ENCODE data around the gene DCTPP1.
"Not testable (repeated sequence)": the region's sequence is repeated elsewhere in the genome, so short reads cannot be mapped to it uniquely, and the experiment has no call there.

The DCTPP1 gene

GRCh38 chr16:30409125-30410060 is 20.4 kb downstream of the DCTPP1 start:
- peak; percentile 64 for DNase-seq

DNA sequence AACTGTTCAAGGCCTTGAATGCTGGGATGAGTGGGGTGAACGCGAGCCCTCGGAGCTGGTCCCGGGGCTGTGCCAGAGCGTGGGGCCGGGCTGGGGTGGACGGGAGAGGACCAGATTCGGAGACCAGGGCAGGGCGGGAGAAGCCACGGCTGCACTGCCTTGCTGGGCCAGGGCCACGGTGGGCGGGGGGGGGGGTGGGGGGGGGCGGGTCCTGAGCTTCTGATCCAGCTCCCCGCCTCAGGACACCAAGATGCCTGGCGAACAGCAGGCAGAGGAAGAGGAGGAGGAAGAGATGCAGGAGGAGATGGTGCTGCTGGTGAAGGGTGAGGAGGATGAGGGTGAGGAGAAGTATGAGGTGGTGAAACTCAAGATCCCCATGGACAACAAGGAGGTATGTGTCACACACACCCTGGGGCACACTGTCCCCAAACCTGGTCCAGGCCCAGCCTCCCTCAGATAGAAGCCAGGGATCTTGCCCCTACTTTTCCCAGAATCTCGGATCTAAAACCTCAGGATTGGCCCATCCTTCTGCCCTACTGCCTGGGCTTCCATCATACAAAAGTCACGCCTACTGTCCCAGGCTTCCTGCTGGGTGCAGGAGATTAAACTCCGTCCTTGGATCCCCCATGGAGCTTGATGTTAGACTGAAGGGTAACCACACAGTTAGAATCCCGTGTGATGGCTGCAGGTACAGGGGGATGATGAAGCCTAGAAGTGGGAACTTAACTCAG is 21.9 kb downstream of the DCTPP1 start:
- DNase-seq, result no peak

DNA sequence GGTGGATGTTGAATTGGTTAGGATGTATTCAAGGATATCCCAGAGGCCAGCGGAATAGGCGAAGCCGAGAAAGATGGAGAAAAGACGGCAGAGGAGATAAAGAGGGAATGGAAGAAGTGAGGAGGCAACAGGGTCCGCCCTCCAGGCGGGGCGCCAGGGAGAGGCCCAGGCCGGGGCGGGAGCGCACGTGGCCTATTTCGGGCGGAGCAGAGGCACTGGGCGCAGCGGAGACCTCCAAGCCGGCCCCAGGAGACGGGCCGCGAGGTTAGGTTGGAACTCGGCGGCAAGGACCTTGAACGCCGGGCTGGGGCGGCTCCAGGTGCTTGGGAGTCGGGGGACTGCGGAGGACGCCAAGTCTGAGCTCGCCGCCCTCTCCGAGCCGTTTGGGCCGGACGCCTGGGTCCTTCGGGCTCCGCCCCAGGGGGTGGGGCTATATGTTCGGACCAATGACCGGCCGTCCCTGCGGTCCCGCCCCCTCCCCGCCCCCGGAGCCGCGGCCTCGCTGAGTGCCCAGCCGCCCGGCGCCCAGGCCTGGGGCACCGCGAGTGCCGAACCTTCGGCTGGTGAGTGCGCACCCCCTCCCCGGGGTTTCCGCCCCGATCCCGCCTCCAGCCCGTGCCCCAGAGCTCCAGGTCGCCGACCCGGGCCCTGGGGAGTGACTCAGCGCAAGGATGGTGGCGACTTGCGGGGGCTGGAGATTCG is 22.6 kb downstream of the DCTPP1 start, which contains the start of gene ZNF771:
ZNF771 (plus strand) TSS at position 505 of the 702 bp plus-strand sequence. CDS start 448 bp downstream, outside the sequence.
- DNase-seq, result peak; percentile 88

DNA sequence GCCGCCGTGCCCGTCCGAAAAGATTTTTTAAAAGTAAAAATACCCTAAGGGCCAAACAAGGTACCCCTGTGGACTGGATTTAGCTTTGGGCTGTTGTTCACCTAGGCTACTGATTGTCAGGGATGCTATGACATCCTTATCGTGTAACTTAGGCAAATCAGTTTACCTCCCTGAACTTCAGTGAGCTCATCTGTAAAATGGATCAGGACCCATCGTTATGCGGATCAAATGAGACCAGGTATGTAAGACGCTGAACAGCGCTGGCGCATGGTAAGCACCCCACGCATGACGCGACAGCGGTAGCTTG is 23.1 kb downstream of the DCTPP1 start:
- DNase-seq, result no peak

- no peak for DNase-seq
These were observed 27.9 kb downstream of the DCTPP1 start for GRCh38 chr16:30401768-30402425.

DNA sequence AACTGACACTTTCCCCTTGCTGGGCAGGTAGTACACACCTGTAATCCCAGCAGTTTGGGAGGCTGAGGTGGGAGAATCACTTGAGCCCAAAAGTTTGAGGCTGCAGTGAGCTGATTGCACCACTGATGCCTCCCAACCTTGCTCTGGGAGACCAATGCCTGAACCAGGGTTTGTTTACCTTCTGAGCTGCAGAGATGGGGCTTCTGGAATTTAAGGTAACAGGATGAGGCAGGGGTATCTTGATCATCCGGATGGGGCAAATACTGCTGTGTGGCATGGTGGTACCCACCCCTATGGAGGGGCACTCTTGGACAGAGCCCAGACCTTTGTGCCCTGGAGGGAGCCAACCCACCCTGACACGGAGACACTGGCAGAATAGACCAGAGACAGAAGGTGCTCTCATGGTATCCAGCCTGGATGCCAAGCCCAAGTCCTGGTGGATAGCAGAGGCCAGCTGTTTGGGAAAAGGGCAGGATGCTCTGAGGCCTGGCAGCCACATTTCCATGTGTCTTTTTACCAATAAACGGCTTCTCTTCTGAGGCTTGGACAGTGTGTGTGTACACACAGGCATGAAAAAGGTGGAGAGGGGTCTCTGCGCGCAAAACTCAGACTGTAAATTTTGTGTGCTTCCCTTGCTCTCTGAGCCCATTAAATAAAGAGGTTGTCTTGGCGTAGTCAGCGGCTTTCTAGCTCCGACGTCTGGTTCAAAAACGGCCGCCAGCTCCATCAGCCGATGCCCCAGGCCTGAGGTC is 30.2 kb downstream of the DCTPP1 start:
- DNase-seq, result no peak

DNA sequence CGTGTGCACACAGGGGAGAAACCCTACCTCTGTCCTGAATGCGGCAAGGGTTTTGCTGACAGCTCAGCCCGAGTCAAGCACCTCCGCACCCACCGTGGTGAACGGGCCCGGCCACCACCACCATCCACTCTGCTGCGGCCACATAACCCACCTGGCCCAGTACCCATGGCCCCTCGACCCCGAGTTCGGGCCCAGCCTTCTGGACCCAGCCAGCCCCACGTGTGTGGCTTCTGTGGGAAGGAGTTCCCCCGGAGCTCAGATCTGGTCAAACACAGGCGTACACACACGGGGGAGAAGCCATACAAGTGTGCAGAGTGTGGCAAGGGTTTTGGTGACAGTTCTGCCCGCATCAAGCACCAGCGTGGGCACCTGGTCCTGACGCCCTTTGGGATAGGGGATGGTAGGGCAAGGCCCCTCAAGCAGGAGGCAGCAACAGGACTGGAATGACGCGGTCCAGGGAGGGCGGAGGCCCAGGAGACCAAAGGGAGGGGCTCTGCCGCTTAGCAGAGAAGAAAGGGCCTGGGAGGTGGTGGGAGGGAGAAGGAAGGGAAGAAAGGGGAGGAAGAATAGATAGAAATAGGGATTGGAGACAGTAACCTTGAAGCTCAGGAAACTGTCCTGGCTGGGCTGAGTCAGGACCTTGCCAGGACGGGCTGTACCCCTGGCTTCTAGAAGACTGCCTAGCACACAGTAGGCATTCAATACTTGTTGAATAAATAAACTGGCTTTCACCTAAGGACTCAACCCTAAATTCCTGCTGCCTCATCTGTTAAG is 31.0 kb downstream of the DCTPP1 start:
- DNase-seq, result no peak

GRCh38 chr16:30397776-30398660 is 31.8 kb downstream of the DCTPP1 start:
- no peak for DNase-seq

DNA sequence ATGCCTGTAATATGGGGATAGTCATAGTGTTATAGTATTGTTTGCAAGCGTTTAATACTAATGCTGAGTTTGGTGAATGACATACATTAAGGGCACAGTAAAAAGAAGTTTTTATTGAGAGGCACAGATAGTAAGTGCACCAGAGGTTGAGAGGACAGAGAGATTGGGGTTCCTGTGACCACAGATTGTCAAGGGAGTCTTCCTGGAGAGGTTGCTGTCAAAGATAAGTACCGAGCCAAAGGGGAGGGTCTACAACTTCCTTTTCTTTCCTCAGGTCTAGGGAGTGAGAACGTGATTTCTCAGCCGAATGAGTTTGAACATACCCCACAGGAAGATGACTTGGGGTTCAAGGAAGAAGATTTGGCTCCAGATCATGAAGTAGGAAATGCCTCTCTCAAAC is 32.8 kb downstream of the DCTPP1 start:
- no peak for DNase-seq

DNA sequence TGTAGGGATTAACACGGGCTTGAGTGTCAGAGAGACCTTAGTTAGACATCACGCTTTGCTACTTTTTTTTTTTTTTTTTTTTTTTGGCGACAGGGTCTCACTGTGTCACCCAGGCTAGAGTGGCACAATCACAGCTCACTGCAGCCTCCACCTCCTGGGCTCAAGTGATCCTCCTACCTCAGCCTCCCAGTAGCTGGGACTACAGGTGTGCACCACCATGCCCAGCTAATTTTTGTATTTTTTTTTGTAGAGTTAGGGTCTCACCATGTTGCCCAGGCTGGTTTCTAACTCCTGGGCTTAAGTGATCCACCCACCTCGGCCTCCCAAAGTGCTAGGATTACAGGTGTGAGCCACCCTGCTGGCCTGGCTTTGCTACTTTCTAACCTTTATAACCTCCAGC is 33.2 kb downstream of the DCTPP1 start:
- not testable (repeated sequence) for DNase-seq

- no peak for DNase-seq
These were observed 33.7 kb downstream of the DCTPP1 start for GRCh38 chr16:30395992-30396585.

- DNase-seq, result peak; percentile 78
These were observed 34.5 kb downstream of the DCTPP1 start, which contains the start of gene ZNF48 for GRCh38 chr16:30395155-30395991. Gene ZNF48 (plus strand): TSS chr16:30395420. CDS start chr16:30395795, 375 bp downstream.

DNA sequence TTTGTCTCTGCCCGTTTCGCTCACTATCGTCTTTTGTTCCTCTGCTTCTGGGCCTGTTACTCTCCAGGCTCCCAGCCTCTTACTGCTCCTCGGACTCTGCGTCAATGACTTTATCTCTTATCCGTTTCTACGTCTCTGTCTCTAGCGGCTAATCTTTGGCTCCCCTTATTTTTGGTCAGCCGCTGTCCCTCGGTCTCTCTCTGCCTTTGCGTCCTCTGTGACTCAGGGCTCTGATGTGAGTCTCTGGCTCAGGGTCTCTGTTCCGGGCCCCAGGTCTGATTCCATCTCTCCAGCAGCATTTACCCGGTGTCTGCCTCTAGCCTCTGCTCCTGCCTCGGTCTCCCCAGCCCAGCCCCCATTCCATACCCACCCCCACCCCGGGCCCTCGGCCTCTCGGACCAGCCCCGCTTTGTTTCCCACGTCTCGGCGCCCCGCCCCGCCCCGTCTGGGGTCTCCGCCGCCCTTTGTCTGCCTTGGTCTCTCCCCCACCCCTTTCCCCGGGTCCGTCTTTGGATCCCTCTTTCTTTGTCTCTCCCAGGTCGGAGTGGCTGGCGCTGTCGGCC is 35.2 kb downstream of the DCTPP1 start:
- no peak for DNase-seq

DNA sequence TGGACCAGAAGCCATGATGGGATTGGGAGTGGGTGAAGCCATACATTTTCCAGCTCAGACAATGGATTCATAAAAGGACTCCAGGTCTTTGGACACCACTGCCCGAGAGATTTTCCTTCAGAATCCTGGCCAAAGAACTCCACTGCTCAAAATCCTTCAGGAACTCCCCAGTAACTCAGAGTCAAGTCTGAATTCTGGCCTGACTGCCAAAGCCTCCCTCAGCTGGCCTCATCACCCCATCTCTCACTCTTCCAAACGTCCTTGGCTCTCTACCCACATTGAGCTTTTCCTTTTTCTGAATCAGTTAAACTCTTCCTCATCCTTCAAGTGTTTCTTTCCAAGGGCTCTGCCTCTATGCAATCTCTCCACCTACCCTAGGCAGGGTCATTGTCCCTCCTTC is 46.3 kb downstream of the DCTPP1 start:
- no peak for DNase-seq

DNA sequence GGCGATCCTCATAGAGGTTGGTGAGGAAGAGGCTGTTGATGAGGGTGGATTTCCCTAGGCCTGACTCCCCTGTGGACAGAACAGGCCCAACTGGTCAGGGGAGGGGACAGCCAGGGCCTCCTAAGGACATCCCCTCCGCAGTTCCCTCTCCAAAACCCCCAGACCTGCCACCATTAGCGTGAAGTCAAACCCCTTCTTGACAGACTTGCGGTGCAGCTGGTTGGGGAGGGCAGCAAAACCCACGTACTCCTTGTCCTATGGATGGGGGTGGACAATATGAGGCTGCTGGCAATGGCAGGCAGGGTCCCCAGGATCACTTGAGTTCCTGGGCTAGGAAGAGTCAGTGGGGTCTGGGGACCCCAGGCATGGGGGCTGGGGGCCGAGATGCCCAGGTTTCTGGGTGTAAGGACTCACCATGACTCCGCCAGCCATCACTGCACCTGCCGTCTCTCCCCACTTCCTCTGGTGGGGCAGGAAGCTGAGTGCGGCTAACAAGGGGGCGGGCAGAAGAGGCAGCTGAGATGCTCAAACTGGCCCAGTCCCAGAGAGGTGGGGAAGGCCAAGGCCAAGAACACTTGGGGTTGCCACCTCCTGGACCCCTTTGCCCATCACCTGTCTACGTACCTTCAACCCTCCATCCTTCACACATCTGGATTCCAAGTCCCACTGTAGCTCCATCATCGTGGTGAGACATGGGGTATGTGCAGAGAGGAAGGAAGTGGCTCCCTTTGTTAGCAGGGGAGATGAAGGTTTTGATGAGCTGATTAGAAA is 47.5 kb downstream of the DCTPP1 start, which contains the start of gene SEPTIN1:
SEPTIN1 (minus strand) TSS at position 451 of the 771 bp plus-strand sequence; CDS start at position 432, 19 bp downstream.
- DNase-seq, result no peak

DNA sequence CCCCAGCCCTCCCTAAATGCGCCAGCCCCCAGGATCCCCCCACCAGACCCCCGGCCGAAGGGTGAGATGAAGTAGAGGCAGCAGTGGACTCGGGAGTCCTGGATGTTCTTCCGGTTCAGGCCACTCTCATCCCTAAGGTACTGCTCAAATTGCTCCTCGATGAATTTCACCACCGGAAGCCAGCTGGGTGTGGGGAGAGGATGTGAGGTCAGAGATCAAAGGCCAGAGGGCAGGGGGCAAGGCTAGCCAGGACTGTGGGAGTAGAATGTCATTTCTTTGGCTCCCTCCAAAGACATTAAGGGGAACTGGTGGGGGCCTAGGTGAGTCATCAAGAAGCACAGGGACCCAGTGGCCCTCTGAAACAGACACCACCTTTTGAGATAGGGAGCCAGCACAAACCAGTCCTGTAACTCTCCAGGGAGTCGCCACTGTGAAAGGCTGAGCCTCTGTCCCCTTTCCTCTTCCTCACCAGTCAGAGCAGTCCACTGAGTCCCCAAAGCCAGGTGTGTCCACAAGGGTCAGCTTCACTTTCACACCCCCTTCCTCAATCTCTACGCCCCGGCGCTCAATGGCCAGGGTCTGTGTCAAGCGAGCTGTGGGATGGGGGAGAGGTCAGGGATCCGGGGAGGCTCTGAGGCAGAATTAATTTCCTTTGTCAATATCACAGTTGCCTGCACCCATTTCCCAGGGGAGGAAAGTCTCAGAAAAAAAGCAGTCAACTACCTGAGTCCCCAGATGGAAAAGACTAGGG is 48.4 kb downstream of the DCTPP1 start:
- DNase-seq, result no peak

- DNase-seq, result no peak
These were observed 49.0 kb downstream of the DCTPP1 start for GRCh38 chr16:30380803-30381208.

Measured in NCI-H2029 (cell line).